ENCODE data around the gene ZNRD2.

DNA sequence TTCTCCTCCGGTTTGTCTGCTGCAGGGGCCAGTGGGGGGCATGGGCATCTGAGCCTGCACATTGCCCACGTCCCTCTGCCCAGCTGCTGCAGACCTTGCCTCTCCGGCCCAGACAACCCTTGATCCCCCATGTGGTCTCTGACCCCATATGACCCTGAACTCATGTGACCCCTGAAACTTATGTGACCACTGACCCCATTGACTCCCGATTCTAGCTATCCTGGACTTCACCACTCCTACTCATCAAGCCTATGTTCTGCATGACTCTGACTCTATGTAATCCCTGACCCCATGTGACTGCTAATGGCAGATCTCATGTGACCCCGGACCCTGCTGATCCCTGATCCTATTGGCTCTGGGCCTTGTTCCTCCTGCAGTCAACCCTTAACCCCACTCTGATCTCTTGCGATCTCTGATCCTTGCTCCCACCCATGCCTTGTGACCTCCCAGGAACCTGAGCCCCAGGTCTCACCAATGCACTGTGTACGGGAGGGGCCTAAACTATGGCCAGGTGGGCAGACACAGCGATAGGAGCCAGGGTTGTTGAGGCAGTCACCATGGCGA lies 17.8 kb upstream of the ZNRD2 start:
- TF ChIP-seq EZH2 (IDR thresholded peaks at IDR 0.05) (no peak), POLR2AphosphoS5 (IDR thresholded peaks at IDR 0.05; ENCODE audit: borderline replicate concordance, low read depth, low read length) (no peak), FOXP2 (optimal IDR thresholded peaks at IDR 0.05; ENCODE audit: control extremely low read depth, extremely low read length, insufficient read depth) (no peak)
